WTC11 (cell line): ENCODE measurements around the gene DNASE1L3. TPM values are rescaled to one million over a fixed set of nuclear protein-coding genes. Genes with fewer than 3 reads are reported as not detected.

Experiments used
- ATAC-seq: fragments of 200-7000 bp; cut with Tn5 transposase; 2 replicates; pipeline ENCODE4 v1.10.0; 2021; ENCODE audit warnings: mild to moderate bottlenecking, moderate library complexity
- CTCF ChIA-PET: fragments of 300-600 bp; sonication (Branson Sonifier 250); formaldehyde crosslinking; loops from one replicate; lab custom pipeline; 2021; ENCODE audit warnings: antibody characterized with exemption; lab: Charles Lee
- POLR2A ChIA-PET: fragments of 350-600 bp; sonication (Branson Sonifier 250); formaldehyde crosslinking; loops from one replicate; lab custom pipeline; 2021; ENCODE audit warnings: antibody characterized with exemption; lab: Charles Lee
- DNase-seq: peaks from one replicate; pipeline ENCODE4 v3.0.0; 2021; ENCODE audit warnings: low spot score
- H3K27ac Mint-ChIP-seq: 2 replicates; pipeline ENCODE4 v1.8.0; 2021; ENCODE audit warnings: mixed read lengths
- H3K27me3 Mint-ChIP-seq: 2 replicates; pipeline ENCODE4 v1.8.0; 2021; ENCODE audit warnings: low read depth, mild to moderate bottlenecking, moderate library complexity, mixed read lengths
- H3K36me3 Mint-ChIP-seq: 2 replicates; pipeline ENCODE4 v1.8.0; 2021; ENCODE audit warnings: mixed read lengths
- H3K4me1 Mint-ChIP-seq: 2 replicates; pipeline ENCODE4 v1.8.0; 2022; ENCODE audit warnings: mixed read lengths
- H3K4me3 Mint-ChIP-seq: 2 replicates; pipeline ENCODE4 v1.8.0; 2021; ENCODE audit warnings: mild to moderate bottlenecking, moderate library complexity, mixed read lengths
- H3K9me3 Mint-ChIP-seq: 2 replicates; pipeline ENCODE4 v1.8.0; 2021; ENCODE audit warnings: mixed read lengths
- ARID4B ChIP-seq: sonication (generic); formaldehyde crosslinking; IDR thresholded peaks from 2 replicates; pipeline ENCODE4 v1.8.0; 2023; ENCODE audit warnings: missing genetic modification reagents, mild to moderate bottlenecking, borderline replicate concordance
- ATF1 ChIP-seq: sonication (generic); formaldehyde crosslinking; IDR thresholded peaks from 2 replicates; pipeline ENCODE4 v1.8.1; 2023; ENCODE audit warnings: mild to moderate bottlenecking, moderate library complexity, missing genetic modification reagents
- CBFB ChIP-seq: sonication (generic); formaldehyde crosslinking; IDR thresholded peaks from 2 replicates; pipeline ENCODE4 v1.8.1; 2022; ENCODE audit warnings: mild to moderate bottlenecking, low read depth, missing genetic modification reagents
- ELF4 ChIP-seq: sonication (generic); formaldehyde crosslinking; IDR thresholded peaks from 2 replicates; pipeline ENCODE4 v1.8.1; 2022; ENCODE audit warnings: low read depth, mild to moderate bottlenecking, moderate library complexity, missing genetic modification reagents
- FOXK1 ChIP-seq: sonication (generic); formaldehyde crosslinking; IDR thresholded peaks from 2 replicates; pipeline ENCODE4 v1.8.0; 2022; ENCODE audit warnings: mild to moderate bottlenecking, moderate library complexity, missing genetic modification reagents
- GTF2I ChIP-seq: fragments of 250-450 bp; sonication (Bioruptor Pico); conservative IDR thresholded peaks from 2 replicates; pipeline ENCODE4 v1.4.0; 2021; ENCODE audit warnings: mild to moderate bottlenecking
- IRF2 ChIP-seq: sonication (generic); formaldehyde crosslinking; IDR thresholded peaks from 2 replicates; pipeline ENCODE4 v1.8.0; 2022; ENCODE audit warnings: low read depth, missing genetic modification reagents, borderline replicate concordance
- KAT7 ChIP-seq: sonication (generic); formaldehyde crosslinking; IDR thresholded peaks from 2 replicates; pipeline ENCODE4 v1.8.1; 2023; ENCODE audit warnings: missing genetic modification reagents, mild to moderate bottlenecking, borderline replicate concordance
- NFE2L1 ChIP-seq: sonication (generic); formaldehyde crosslinking; IDR thresholded peaks from 2 replicates; pipeline ENCODE4 v1.8.1; 2023; ENCODE audit warnings: missing genetic modification reagents
- NR3C1 ChIP-seq: sonication (generic); formaldehyde crosslinking; conservative IDR thresholded peaks from 2 replicates; pipeline ENCODE4 v1.8.1; 2023; ENCODE audit warnings: low read depth, mild to moderate bottlenecking, missing genetic modification reagents
- OVOL2 ChIP-seq: fragments of 250-450 bp; sonication (Bioruptor Pico); IDR thresholded peaks from 2 replicates; pipeline ENCODE4 v1.9.0; 2021; ENCODE audit warnings: mild to moderate bottlenecking, borderline replicate concordance
- PRRX2 ChIP-seq: fragments of 250-450 bp; sonication (Bioruptor Pico); IDR thresholded peaks from 2 replicates; pipeline ENCODE4 v1.8.0; 2021; ENCODE audit warnings: mild to moderate bottlenecking
- SOX15 ChIP-seq: fragments of 250-450 bp; sonication (Bioruptor Pico); IDR thresholded peaks from 2 replicates; pipeline ENCODE4 v1.9.0; 2021; ENCODE audit warnings: mild to moderate bottlenecking
- USF2 ChIP-seq: sonication (generic); formaldehyde crosslinking; IDR thresholded peaks from 2 replicates; pipeline ENCODE4 v1.8.1; 2023; ENCODE audit warnings: mild to moderate bottlenecking, missing genetic modification reagents, moderate library complexity
- ZNF219 ChIP-seq: sonication (generic); formaldehyde crosslinking; IDR thresholded peaks from 2 replicates; pipeline ENCODE4 v1.8.0; 2023; ENCODE audit warnings: missing genetic modification reagents, mild to moderate bottlenecking, borderline replicate concordance
- total RNA-seq: library from RNA; stranded (reverse); gene quantifications from 3 replicates; pipeline ENCODE4 v1.2.3, GENCODE V29; 2021
- TF ChIP-seq, protein P1 (sequence below): sonication (generic); formaldehyde crosslinking; IDR thresholded peaks from 2 replicates; pipeline ENCODE4 v1.8.1; 2022; ENCODE audit warnings: mild to moderate bottlenecking, moderate library complexity, missing genetic modification reagents
- TF ChIP-seq, protein P2 (sequence below): fragments of 250-450 bp; sonication (Bioruptor Pico); IDR thresholded peaks from 2 replicates; pipeline ENCODE4 v1.9.0; 2021; ENCODE audit warnings: mild to moderate bottlenecking

DNASE1L3 gene
- total RNA-seq, 1 experiment from 2014 or later = not detected

GRCh38 chr3:58169371-58169770 lies 41.4 kb downstream of the DNASE1L3 start:
- H3K27ac Mint-ChIP-seq = no peak overlapping the region
- CTCF ChIA-PET = no interaction called here

GRCh38 chr3:58168498-58168897 lies 42.3 kb downstream of the DNASE1L3 start:
- no peaks in the 10 kb centered on the region for H3K27me3 Mint-ChIP-seq
- no peak overlapping the region for H3K27ac Mint-ChIP-seq
- no peak for ATAC-seq
- H3K36me3 Mint-ChIP-seq = peaks cover 38% of the 10 kb centered on the region
- DNase-seq = no peak
- H3K4me3 Mint-ChIP-seq = no peak overlapping the region
- H3K4me1 Mint-ChIP-seq = peaks cover 9% of the 10 kb centered on the region
- TF ChIP-seq USF2 (no peak), GTF2I (CRISPR knock-in tag) (no peak), PRRX2 (no peak), NFE2L1 (CRISPR knock-in tag) (no peak), ZNF219 (CRISPR knock-in tag) (no peak), NR3C1 (CRISPR knock-in tag) (no peak), FOXK1 (CRISPR knock-in tag) (no peak), ELF4 (no peak), SOX15 (CRISPR knock-in tag) (no peak), OVOL2 (CRISPR knock-in tag) (no peak), KAT7 (CRISPR knock-in tag) (no peak), ATF1 (no peak)
- TF ChIP-seq, protein P1, sequence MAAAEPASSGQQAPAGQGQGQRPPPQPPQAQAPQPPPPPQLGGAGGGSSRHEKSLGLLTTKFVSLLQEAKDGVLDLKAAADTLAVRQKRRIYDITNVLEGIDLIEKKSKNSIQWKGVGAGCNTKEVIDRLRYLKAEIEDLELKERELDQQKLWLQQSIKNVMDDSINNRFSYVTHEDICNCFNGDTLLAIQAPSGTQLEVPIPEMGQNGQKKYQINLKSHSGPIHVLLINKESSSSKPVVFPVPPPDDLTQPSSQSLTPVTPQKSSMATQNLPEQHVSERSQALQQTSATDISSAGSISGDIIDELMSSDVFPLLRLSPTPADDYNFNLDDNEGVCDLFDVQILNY = no peak
- CTCF ChIA-PET = interaction anchor here (1.4 to 4.0 kb wide), 2 partner anchors 9 to 10 kb away, joined by 10 to 57 read pairs; no protein-coding TSS in a partner anchor
- H3K9me3 Mint-ChIP-seq = no peaks in the 10 kb centered on the region
- POLR2A ChIA-PET = no interaction called here

More at GRCh38 chr3:58169371-58169770, 41.4 kb downstream of the DNASE1L3 start:
- Mint-ChIP-seq H3K9me3 (no peaks in the 10 kb centered on the region), H3K4me1 (peaks cover 18% of the 10 kb centered on the region), H3K4me3 (no peak overlapping the region), H3K36me3 (peaks cover 30% of the 10 kb centered on the region), H3K27me3 (no peaks in the 10 kb centered on the region)
- TF ChIP-seq CBFB (CRISPR knock-in tag) = no peak
- TF ChIP-seq, protein P1 = no peak
- TF ChIP-seq, protein P2, sequence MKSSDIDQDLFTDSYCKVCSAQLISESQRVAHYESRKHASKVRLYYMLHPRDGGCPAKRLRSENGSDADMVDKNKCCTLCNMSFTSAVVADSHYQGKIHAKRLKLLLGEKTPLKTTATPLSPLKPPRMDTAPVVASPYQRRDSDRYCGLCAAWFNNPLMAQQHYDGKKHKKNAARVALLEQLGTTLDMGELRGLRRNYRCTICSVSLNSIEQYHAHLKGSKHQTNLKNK (CRISPR knock-in tag) = no peak
- no peak for TF ChIP-seq ARID4B (CRISPR knock-in tag)
- no peak for TF ChIP-seq IRF2
- POLR2A ChIA-PET = no interaction called here
- DNase-seq (no peak), ATAC-seq (no peak)
